ENCODE measurements around the gene C21orf58.

C21orf58 gene

DNA sequence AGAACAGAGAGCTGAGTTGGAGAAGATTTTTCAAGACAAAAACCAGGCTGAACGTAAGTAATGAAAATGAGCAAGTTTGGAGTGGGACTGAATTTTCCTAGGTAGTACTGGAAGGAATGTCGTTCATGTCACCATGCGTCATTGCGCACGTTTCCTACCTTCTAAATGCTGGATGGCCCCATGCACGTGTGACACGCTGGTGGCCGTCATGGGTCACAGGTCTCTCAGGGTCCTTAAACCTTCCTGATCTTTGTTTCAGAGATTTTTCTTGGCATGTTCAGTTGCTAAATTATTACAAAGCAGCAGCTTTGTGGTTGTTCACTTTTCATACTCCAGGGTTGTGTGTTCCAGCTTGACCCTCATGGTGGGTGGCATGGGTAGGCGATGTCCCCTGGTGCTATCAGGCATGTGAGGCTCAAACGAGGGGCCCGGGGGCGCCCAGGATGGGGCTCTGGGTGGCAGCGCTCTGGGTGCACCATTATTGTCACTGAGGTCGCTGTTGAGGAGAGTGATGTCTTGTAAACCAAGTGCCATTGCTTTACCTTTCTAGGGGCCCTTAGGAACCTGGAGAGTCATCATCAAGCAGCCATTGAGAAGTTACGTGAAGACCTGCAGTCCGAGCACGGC, 25.6 kb upstream of the C21orf58 start:
- H4K20me1 ChIP-seq (ENCODE audit: insufficient read depth, low read length) = no peaks in the 10 kb centered on the region
- H3F3A ChIP-seq (ENCODE audit: insufficient read depth, low read length) = no peaks in the 10 kb centered on the region
- H3K4me1 ChIP-seq (ENCODE audit: insufficient read depth, low read length, severe bottlenecking) = no peaks in the 10 kb centered on the region
- H3K36me3 ChIP-seq (ENCODE audit: insufficient read depth, low read length) = peaks cover 87% of the 10 kb centered on the region
- H3K27me3 ChIP-seq (ENCODE audit: insufficient read depth, low read length) = no peaks in the 10 kb centered on the region
- H3K27ac ChIP-seq (ENCODE audit: low read depth, low read length, poor library complexity, severe bottlenecking) = no peak overlapping the region
- H3K9me3 ChIP-seq (ENCODE audit: low read length) = no peaks in the 10 kb centered on the region
- no peak overlapping the region for H2AFZ ChIP-seq (ENCODE audit: low read length)
- no peak overlapping the region for H3K4me2 ChIP-seq (ENCODE audit: low read length)
- no peak for TF ChIP-seq EZH2 (IDR thresholded peaks at IDR 0.05; ENCODE audit: borderline replicate concordance, low read length)
- TF ChIP-seq, protein P1, sequence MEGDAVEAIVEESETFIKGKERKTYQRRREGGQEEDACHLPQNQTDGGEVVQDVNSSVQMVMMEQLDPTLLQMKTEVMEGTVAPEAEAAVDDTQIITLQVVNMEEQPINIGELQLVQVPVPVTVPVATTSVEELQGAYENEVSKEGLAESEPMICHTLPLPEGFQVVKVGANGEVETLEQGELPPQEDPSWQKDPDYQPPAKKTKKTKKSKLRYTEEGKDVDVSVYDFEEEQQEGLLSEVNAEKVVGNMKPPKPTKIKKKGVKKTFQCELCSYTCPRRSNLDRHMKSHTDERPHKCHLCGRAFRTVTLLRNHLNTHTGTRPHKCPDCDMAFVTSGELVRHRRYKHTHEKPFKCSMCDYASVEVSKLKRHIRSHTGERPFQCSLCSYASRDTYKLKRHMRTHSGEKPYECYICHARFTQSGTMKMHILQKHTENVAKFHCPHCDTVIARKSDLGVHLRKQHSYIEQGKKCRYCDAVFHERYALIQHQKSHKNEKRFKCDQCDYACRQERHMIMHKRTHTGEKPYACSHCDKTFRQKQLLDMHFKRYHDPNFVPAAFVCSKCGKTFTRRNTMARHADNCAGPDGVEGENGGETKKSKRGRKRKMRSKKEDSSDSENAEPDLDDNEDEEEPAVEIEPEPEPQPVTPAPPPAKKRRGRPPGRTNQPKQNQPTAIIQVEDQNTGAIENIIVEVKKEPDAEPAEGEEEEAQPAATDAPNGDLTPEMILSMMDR (IDR thresholded peaks at IDR 0.05; ENCODE audit: low read length) = no peak
- no peak overlapping the region for H3K9ac ChIP-seq (ENCODE audit: low read length)
- H3K79me2 ChIP-seq (ENCODE audit: insufficient read depth, low read length) = no peaks in the 10 kb centered on the region
- no peaks in the 10 kb centered on the region for H3K9me2 ChIP-seq (ENCODE audit: low read depth, low read length)
- no peak overlapping the region for H3K4me3 ChIP-seq (ENCODE audit: low read depth, low read length, poor library complexity, severe bottlenecking)

DNA sequence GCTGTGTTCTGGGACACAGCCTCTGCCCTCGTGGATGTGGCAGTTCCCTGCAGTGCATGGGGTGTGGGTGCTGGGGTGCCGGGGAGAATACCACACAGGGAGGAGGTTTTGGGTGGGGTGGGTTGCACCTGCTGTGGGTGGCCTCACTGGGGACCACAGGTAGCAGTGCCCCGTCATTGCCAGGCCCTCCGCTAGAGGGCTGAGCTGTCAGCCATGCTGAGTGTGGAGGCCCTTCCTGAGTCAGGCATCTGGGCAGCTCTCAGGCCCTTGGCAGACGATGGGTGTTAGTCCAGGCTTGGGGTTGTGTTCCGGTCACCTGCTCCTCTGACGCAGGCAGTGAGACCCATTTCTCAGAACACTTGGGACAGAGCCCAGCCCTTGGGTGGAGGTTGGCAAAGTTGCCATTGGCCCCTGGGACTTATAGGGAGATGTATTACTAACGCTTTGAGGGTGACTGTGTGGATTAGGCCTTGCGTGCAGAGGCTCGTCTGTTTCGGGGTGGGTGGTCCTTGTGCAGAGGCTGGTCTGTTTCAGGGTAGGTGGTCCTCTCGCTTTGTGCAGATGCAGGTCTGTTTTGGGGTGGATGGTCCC, 24.2 kb upstream of the C21orf58 start:
- Histone ChIP-seq H2AFZ (ENCODE audit: low read length) (no peak overlapping the region), H3K4me2 (ENCODE audit: low read length) (no peak overlapping the region), H3K9ac (ENCODE audit: low read length) (no peak overlapping the region), H3K4me1 (ENCODE audit: insufficient read depth, low read length, severe bottlenecking) (no peaks in the 10 kb centered on the region), H3K9me2 (ENCODE audit: low read depth, low read length) (no peaks in the 10 kb centered on the region), H4K20me1 (ENCODE audit: insufficient read depth, low read length) (no peaks in the 10 kb centered on the region), H3K79me2 (ENCODE audit: insufficient read depth, low read length) (no peaks in the 10 kb centered on the region), H3K4me3 (ENCODE audit: low read depth, low read length, poor library complexity, severe bottlenecking) (no peak overlapping the region), H3K27me3 (ENCODE audit: insufficient read depth, low read length) (no peaks in the 10 kb centered on the region), H3K36me3 (ENCODE audit: insufficient read depth, low read length) (peaks cover 77% of the 10 kb centered on the region), H3K27ac (ENCODE audit: low read depth, low read length, poor library complexity, severe bottlenecking) (no peak overlapping the region), H3K9me3 (ENCODE audit: low read length) (no peaks in the 10 kb centered on the region), H3F3A (ENCODE audit: insufficient read depth, low read length) (no peaks in the 10 kb centered on the region)
- no peak for TF ChIP-seq EZH2 (IDR thresholded peaks at IDR 0.05; ENCODE audit: borderline replicate concordance, low read length)
- TF ChIP-seq, protein P1 (IDR thresholded peaks at IDR 0.05; ENCODE audit: low read length) = peak; percentile 64

DNA sequence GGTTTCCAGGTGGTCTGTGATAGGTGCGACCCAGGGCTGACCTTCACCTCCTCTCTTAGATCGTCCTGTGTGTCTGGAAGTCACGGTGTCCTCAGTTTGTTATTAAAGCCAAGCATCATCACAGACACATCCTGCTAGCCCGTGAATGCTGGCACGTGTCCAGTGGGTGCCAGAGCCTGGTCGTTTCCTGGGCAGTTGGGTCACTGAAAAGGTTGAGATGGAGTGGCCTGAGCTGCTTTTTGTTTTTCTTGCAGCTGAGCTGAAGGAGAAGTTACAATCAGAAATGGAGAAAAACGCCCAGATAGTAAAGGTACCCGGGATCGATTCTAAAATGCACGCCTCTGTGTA, 23.5 kb upstream of the C21orf58 start:
- no peaks in the 10 kb centered on the region for H3K27me3 ChIP-seq (ENCODE audit: insufficient read depth, low read length)
- no peak overlapping the region for H3K9ac ChIP-seq (ENCODE audit: low read length)
- no peak overlapping the region for H3K4me3 ChIP-seq (ENCODE audit: low read depth, low read length, poor library complexity, severe bottlenecking)
- no peaks in the 10 kb centered on the region for H3K9me2 ChIP-seq (ENCODE audit: low read depth, low read length)
- TF ChIP-seq, protein P1 (IDR thresholded peaks at IDR 0.05; ENCODE audit: low read length) = no peak
- TF ChIP-seq EZH2 (IDR thresholded peaks at IDR 0.05; ENCODE audit: borderline replicate concordance, low read length) = no peak
- peaks cover 75% of the 10 kb centered on the region for H3K36me3 ChIP-seq (ENCODE audit: insufficient read depth, low read length)
- no peak overlapping the region for H2AFZ ChIP-seq (ENCODE audit: low read length)
- H3F3A ChIP-seq (ENCODE audit: insufficient read depth, low read length) = no peaks in the 10 kb centered on the region
- H3K4me2 ChIP-seq (ENCODE audit: low read length) = no peak overlapping the region
- no peaks in the 10 kb centered on the region for H3K79me2 ChIP-seq (ENCODE audit: insufficient read depth, low read length)
- H3K9me3 ChIP-seq (ENCODE audit: low read length) = no peaks in the 10 kb centered on the region
- no peaks in the 10 kb centered on the region for H4K20me1 ChIP-seq (ENCODE audit: insufficient read depth, low read length)
- H3K4me1 ChIP-seq (ENCODE audit: insufficient read depth, low read length, severe bottlenecking) = no peaks in the 10 kb centered on the region
- no peak overlapping the region for H3K27ac ChIP-seq (ENCODE audit: low read depth, low read length, poor library complexity, severe bottlenecking)

Data from OCI-LY1 (cell line).